ENCODE data around the gene ANKRD40CL.
A peak's percentile ranks its signal among the peaks of the same experiment; 100 is the strongest.
"Not testable (repeated sequence)": the region's sequence is repeated elsewhere in the genome, so short reads cannot be mapped to it uniquely, and the experiment has no call there.

ANKRD40CL gene

DNA sequence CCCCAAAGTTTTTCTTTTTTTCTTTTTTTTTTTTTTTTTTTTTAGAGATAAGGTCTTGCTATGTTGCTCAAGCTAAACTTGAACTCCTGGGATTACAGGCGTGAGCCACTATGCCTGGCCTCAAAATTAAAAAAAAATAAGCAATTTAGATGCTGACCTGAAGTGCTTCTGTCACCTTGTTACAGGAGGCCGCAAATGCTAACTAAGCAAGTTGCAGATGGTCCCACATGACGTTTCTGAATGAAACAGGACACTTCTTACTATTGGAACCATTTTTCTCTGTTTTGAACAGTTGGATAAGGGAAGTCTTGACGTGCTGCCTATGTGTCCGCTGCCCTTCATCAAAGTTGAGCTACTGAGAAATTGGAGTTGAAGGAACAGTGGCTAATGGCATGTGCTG is 8.8 kb downstream of the ANKRD40CL start:
- no peak for DNase-seq

DNA sequence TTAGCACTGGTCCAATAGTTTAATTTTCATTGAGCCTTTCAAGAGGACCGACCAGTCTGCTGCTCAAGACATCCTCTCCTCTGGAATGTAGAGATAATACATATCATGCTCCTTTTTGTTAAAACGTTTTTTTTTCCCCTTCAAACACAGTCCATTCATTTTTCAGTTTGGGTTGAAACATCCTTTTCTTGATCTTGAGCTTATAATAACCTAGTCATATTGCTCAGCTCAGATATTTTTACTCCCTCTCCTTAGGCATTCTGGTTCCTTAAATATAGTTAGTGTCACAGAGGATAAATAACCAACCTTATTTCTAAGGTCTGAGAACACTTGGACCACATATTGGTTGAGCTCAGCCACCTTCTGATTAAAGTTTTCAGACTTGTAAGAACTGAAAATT is 12.8 kb downstream of the ANKRD40CL start:
- no peak for DNase-seq

DNA sequence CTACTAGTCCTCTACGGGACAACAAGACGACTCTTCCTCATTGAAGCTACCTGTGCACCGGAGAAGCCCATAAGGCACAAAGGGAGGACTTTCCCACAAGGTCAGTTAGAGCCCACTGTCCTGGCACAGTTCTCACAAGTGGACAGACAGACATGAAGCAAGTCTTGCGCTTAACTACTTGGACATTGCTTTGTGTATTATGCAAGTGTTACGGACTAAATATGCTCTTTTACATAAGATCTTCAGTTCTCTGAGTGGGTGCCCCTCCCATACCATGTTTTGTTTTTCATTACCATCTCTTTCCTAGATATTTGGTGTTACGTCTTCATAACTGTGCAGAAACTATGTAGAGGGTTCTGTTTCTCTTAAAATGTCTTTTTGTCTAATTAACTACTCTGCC is 18.1 kb downstream of the ANKRD40CL start:
- no peak for DNase-seq

DNA sequence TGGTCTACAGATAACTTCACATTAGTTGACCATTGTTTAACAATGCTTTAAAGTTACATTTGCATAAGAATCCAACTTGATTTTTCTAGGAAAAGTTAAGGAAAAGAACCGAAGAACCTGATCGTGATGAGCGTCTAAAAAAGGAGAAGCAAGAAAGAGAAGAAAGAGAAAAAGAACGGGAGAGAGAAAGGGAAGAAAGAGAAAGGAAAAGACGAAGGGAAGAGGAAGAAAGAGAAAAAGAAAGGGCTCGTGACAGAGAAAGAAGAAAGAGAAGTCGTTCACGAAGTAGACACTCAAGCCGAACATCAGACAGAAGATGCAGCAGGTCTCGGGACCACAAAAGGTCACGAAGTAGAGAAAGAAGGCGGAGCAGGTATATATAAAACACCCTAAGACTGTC is 21.7 kb downstream of the ANKRD40CL start:
- DNase-seq, result no peak

DNA sequence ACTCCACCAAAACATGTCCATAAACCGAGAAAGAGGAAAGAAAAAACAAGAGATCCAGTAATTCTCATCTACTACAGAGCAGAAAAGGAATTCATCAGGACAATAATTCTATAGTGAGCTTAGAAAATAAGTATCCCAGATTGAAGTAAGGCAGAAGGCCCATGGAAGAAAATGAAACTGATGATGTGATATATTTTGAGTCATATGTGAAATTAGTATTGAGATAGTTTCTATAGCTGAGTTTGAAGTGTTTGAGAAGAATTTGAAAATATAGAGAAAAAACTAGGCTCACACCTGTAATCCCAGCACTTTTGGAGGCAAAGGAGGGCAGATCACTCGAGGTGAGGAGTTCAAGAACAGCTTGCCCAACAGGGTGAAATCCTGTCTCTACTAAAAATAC is 28.2 kb downstream of the ANKRD40CL start:
- DNase-seq, result no peak

DNA sequence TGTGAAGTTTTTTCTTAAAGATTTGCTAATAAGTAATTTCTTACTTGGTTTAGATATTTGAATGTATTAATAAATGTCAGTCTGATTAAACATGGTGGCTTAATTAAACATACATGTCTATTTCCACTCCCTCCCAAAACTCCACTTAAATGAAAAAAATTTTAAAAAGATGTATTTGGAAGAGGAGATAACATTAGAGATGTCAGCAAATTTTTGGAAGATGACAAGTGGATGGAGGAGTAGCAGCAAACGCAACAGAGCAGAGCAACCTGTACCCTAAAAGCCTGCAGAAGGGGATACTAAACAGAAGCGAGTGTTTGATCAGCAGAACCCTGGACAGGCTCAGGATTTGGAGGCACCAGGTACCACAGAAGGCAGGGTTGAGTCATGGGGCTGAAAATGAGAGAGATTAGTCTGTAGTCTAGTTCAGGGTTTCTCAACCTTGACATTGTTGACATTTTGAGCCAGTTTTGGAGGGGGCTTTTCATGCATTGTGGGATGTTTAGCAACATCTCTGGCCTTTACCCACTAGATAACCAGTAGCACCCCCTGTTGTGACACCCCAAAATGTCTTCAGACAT is 30.1 kb downstream of the ANKRD40CL start:
- DNase-seq, result no peak

DNA sequence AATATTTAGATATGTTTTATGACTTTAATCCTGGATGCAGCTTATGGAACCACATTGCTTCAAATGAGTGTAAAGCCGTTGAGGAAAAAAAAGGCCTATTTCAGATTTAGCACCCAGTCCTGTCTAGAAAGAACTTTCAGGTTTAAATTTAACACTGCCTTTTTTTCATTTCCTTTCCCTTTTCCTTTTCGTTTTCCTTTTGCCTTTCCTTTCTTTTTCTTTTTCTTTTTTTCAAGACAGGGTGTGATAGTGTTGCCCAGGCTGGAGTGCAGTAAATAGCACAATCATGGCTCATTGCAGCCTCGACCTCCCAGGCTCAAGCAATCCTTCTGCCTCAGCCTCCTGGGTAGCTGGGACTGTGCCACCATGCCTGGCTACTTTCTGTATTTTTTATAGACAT is 32.0 kb downstream of the ANKRD40CL start:
- DNase-seq, result no peak

DNA sequence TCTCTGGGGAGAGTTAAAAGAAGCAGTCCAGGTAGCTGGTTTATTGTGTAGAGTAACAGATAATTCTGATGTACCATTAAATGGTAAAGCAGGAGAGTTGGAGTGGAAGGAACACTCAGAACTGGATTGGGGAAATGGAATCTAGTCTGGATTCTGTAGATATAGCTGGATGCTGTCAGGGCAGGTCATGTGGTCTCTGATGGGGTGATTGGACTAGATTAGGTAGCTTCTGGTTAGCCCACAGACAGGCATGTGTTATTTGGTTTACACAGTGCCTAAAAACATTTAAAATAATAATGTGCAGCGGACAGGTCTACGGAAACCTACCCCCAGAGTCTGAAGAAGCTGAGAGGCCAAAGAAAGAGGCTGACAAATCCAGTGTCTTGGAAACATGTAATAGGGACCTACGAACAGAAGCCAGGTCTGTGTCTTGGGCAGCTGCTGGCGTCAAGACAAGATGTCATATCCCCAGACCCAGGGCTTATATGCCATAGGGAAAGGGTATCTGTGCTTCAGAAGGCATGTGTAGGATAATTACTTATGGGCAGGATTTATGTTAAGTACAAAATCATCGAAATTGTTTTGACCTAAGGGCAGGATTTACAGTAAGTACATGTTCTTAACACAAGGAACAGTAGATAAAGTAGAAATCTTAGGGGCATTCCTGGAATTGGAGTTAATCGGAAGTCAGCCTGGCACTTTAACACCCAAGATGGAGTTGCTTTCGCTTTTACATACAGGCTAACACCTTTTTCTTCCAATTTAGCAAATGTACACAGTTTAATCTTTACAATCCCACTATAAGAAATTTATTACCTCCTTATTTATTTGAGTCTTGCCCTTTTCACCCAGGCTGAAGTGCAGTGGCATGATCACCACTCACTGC is 35.5 kb downstream of the ANKRD40CL start:
- DNase-seq, result no peak

DNA sequence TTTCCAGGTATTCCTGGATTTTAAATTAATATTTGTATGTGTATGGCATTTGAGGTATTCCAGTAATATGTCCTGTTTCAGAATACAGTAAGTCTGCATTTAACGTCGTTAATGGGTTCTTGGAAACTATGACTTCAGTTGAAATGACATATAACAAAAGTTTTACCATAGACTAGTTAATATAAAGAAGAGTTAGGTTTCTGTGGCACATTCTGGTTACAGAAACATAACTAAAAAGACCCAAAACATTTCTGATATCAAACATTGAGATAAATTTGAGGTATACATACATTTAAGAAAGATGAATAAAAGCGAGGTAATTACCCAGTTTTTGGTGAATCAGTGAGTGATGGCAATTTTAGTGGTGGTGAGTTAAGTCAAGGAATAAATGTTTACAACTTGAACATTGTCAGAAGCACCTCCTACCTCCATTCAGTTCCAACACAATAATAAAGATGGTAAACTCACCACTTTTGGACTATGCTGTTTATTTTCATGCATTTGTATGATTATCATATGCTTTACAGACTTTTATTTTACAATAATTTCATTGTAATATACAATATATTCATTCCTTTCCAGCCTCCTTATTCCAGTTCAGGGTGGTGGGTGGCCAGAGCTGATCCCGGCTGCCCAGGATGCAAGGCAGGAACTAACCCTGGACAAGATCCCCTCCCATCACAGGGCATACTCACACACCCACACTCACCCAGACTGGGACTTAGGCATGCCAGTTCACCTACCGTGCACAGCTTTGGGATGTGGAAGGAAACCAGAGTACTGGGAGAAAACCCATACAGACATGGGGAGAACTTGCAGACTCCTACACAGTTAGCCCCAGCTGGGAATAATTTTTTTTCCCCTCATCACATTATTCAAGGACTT is 38.2 kb downstream of the ANKRD40CL start:
- no peak for DNase-seq

DNA sequence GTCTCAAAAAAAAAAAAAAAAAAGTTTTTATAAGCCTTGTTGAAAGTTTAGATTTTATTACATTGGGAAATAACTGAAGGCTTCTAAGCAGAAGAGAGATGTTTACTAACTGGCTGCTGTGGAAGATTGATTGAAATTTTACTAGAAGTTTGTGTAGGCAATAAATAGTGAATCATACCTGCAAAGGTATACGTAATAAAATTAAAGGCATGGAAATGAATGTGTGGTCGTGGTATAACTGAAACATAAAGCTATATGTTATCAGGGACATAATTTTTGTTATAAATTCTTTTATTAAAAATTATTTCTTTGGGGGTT is 39.2 kb downstream of the ANKRD40CL start:
- DNase-seq, result no peak

DNA sequence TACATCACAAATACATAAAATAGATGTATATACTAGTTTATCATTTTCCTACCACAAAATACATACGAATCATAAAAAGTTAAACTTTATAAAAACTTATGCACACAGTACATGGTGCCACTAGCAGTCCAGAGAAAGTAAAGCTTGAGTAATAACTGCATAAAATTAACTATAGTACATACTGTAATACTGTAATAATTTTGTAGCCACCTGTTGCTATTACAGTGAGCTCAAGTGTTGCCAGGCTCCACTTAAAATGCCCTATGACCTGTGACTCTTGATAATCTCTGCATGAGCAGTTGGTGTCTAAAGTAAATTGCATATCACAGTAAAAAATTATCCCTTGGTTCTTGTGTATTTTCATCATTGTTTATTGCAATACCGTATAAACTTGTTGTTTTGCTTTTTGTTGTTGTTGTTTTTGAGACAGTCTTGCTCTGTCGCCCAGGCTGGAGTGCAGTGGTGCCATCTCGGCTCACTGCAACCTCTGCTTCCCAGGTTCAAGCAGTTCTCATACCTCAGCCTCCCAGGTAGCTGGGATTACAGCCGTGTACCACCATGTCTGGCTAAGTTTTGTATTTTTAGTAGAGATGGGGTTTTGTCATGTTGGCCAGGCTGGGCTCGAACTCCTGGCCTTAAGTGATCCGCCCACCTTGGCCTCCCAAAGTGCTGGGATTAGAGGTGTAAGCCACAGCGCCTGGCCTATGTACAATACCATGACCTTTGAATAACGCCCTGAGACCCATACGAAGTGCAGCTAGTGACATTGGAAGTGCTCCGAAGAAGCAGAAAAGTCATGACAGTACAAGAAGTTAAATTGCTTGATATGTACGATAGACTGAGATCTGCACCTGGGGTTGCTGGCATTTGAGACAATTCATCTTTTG is 41.3 kb downstream of the ANKRD40CL start:
- DNase-seq, result no peak

DNA sequence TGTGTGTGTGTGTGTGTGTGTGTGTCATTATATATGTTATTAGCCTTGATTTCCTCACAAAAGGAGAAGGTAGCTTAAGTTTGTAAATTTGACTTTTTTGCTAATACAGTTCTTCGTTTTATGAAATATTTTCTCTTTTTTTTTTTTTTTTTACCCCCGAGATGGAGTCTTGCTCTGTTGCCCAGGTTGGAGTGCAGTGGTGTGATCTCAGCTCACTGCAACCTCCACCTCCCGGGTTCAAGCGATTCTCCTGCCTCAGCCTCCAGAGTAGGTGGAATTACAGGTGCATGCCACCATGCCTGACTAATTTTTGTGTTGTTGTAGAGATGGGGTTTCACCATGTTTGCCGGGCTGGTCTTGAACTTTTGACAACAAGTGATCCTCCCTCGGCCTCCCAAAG is 42.7 kb downstream of the ANKRD40CL start:
- not testable (repeated sequence) for DNase-seq

DNA sequence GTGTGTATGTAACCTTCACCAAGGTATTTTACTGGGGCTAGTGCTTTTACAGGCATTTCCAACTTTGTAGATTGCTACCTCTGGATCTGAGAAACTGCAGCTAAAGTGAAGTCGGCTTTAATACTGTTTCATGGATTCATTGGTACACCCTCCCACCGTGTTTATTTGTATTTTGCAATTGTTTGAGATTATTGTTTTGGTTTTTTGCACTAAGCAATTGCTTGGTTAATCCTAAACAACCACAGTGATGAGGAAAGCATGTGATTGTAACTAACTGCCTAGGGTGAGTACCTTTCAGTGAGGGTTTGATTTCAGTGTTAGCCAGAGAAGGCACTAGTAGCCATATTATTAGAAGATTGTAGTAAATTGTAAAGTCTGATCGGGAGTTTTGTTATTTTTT is 44.6 kb downstream of the ANKRD40CL start:
- DNase-seq, result no peak

DNA sequence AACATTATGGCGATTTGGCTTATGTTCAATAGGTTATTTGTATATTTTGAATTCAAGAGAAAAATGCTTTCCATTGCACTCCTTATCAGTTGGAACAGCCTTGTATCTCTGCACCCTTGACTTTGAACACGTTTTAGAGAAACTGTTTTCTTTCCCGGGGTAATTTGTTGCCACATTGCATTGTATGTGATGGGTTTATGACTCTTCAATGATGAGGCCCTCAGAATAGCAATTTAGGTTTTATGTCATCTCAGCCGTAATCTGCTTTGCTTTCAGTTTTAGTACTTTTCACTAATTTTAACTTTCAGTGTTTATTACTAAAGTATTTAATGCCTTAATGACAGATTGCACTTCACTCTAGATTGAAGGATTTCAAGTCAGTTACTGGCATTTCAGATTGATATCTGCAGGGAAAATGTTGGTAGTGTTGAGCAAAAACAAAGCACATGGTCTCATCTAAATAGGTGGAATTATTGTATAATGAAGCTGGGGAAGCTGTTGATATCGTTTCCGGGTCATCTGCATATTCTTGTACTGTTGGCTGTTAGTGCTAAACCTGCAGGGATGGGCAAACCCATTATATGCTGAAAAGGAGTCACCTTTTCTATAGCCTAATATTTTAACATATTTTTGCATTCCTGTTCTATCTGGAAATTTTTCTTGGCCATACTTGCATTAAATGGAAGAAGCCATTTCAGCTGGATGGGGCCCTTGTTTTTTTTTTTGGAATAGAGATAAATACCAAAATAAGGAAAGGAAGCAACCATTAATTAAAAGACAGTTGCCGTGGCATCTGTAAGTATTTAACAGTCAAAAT is 45.9 kb downstream of the ANKRD40CL start:
- DNase-seq, result no peak

DNA sequence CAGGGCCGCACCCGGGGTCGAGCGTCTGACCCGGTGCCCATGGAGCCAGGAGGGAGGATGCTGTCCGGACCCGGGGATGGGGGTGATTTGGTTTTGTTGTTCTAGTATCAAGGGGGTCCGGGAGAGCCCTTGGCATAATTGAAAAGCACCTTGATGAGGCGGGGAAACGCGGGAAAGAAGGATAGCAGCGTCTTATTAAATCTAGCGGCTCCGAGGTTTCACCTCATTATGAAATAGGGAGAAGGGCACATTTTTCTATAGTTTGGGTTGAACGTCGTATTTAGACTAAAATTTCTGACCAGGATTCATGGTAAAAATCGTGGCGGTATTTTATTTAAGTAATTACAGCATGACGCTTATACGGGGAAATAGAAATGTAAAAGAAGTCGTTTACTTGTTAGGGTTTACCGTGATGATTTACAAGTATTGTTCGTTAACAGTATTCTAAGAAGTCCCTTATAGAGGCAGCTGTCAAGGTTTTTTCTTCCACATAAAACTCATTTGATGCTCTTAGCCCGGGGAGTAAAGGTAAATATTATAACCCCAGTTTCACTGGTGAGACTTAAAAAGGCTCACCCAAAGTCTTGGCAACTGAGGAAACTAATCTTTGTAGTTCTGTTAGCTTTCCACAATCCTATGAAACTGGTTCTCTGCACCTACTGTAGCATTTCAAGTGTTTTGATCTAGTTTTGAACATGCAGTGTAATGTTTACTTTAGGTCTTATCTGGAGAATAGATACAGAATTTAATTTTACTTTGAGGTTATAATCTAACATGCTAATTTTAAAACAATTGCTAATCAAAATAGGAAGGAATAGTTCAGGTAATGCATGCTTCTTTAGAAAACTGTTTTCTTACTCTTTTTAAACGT is 47.2 kb downstream of the ANKRD40CL start:
- DNase-seq, result no peak

DNA sequence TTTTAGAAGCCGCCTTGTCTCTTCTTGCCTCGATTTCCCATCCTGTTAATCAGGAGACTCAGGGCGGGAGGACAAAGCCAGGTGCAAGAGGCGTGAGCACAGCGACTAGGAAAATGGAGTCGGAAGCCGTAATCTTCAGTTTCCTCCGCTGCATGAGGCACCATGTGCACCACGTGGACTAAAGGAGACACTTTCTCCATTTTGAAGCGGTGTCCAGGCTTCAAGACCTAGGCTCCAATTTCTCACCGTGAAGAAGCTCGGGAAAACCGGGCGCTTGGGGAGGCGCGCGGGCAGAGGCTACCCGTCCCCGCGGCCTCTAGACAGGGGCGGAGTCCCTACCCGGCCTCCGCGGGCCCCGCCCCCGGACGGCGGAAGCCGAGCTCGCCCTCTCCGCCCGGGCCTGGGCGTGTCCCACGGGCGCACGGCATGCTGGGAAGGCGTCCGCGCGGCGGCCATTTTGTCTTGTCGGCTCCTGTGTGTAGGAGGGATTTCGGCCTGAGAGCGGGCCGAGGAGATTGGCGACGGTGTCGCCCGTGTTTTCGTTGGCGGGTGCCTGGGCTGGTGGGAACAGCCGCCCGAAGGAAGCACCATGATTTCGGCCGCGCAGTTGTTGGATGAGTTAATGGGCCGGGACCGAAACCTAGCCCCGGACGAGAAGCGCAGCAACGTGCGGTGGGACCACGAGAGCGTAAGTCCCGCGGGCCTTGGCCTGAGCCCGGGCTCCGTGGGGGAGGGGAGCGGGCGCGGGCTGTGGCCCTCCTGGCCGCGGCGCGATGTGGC is 48.0 kb downstream of the ANKRD40CL start, which contains the start of gene LUC7L3:
TSS of gene LUC7L3 (plus strand) at position 460 of the 780 bp plus-strand sequence. CDS start at position 590, 130 bp downstream.
- peak; percentile 89 for DNase-seq

DNA sequence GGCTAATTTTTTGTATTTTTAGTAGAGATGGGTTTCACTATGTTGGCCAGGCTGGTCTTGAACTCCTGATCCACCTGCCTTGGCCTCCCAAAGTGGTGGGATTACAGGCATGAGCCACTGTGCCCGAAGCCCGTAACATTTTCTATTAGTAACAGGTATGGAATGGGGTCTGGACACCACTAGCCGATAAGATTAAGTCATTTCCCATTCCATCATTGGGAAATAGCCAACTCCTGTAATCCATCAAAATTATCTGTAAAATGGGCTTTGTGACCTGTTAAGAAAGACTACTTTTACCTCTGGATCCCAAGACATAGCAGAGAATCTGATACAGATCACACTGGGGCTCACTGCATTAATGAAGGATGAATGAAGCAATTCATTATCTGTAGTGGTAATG is 51.8 kb downstream of the ANKRD40CL start:
- no peak for DNase-seq

DNA sequence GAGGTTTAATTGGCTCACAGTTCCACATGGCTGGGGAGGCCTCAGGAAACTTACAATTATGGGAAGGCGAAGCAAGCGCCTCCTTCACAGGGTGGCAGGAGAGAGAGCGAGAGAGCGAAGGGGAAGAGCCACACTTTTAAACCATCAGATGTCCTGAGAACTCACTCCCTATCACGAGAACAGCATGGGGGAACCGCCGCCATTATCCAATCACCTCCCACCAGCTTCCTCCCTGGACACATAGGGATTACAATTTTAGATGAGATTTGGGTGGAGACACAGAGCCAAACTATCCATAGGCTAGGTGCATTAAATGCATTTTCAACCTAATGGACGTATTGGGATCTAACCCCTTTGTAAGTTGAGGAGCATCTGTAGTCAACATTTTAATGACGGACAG is 54.7 kb downstream of the ANKRD40CL start:
- DNase-seq, result no peak
